ENCODE data around the gene NTRK2. TPM values are rescaled to one million over a fixed set of nuclear protein-coding genes. Genes with fewer than 3 reads are reported as not detected.

Gene NTRK2
- total and polyA plus RNA-seq, 2 experiments from 2014 or later = 0.03 TPM; not detected in 1

DNA sequence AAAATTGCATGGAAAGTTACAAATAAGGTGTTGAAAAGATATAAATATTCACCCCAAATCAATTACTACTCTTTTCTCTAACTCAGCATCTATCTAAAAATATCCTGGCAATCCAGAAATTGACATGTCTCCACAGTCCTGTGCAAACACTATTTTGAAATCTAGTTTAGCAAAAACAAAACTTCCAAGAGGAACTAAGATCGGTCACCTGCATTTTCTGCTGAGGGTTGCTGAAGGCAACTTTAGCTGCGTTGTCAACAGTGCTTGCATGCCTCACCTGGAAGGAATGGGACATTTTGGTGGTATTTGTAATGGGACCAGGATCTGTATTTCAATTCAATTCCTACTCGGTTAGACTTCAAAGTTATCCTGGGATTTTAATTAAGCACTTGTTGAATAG is 398.3 kb downstream of the NTRK2 start:
- no peaks in the 10 kb centered on the region for H3K36me3 ChIP-seq (ENCODE audit: insufficient read depth)
- Mint-ChIP-seq H3K4me1 (peaks cover 8% of the 10 kb centered on the region; the same call in 2 of the 3 replicates), H3K27me3 (ENCODE audit: insufficient read depth, low read depth, poor library complexity) (peaks cover 8% of the 10 kb centered on the region), H3K9me3 (peaks cover 3% of the 10 kb centered on the region; the same call in 2 of the 3 replicates), H3K4me3 (no peak overlapping the region), H3K36me3 (ENCODE audit: low read depth) (no peaks in the 10 kb centered on the region), H3K27ac (no peak overlapping the region)
- H3K79me2 ChIP-seq (replicated peaks; ENCODE audit: insufficient read depth) = no peaks in the 10 kb centered on the region
- 0 out of 2 replicates have a peak, but pooled peaks cover 6% of the 10 kb centered on the region for H3K4me1 ChIP-seq (ENCODE audit: insufficient read depth)
- H3K4me2 ChIP-seq = no peak overlapping the region
- no peak overlapping the region for H3K4me3 ChIP-seq
- H3F3A ChIP-seq (replicated peaks; ENCODE audit: low read depth) = no peaks in the 10 kb centered on the region
- H2AFZ ChIP-seq = no peak overlapping the region
- H3K9me2 ChIP-seq (ENCODE audit: insufficient read depth) = no peaks in the 10 kb centered on the region
- TF ChIP-seq CREB1 (CRISPR knock-in tag; IDR thresholded peaks at IDR 0.05; ENCODE audit: low read depth) (no peak), STAT1 (IDR thresholded peaks at IDR 0.05; ENCODE audit: unreplicated experiment) (no peak), JUNB (IDR thresholded peaks at IDR 0.05; ENCODE audit: unreplicated experiment) (no peak), POLR2AphosphoS5 (IDR thresholded peaks at IDR 0.05; ENCODE audit: low read depth) (no peak), ZNF331 (CRISPR knock-in tag; IDR thresholded peaks at IDR 0.05; ENCODE audit: low read depth) (no peak), ZNF114 (CRISPR knock-in tag; IDR thresholded peaks at IDR 0.05) (no peak), NANOG (IDR thresholded peaks at IDR 0.05; ENCODE audit: borderline replicate concordance) (no peak), EZH2phosphoT487 (IDR thresholded peaks at IDR 0.05; ENCODE audit: unreplicated experiment) (no peak), EZH2 (IDR thresholded peaks at IDR 0.05; ENCODE audit: low read depth, unreplicated experiment) (no peak), ZNF462 (CRISPR knock-in tag; IDR thresholded peaks at IDR 0.05) (no peak)
- TF ChIP-seq, protein P1, sequence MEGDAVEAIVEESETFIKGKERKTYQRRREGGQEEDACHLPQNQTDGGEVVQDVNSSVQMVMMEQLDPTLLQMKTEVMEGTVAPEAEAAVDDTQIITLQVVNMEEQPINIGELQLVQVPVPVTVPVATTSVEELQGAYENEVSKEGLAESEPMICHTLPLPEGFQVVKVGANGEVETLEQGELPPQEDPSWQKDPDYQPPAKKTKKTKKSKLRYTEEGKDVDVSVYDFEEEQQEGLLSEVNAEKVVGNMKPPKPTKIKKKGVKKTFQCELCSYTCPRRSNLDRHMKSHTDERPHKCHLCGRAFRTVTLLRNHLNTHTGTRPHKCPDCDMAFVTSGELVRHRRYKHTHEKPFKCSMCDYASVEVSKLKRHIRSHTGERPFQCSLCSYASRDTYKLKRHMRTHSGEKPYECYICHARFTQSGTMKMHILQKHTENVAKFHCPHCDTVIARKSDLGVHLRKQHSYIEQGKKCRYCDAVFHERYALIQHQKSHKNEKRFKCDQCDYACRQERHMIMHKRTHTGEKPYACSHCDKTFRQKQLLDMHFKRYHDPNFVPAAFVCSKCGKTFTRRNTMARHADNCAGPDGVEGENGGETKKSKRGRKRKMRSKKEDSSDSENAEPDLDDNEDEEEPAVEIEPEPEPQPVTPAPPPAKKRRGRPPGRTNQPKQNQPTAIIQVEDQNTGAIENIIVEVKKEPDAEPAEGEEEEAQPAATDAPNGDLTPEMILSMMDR (conservative IDR thresholded peaks at IDR 0.05; ENCODE audit: low read depth in 2 of 2) = no peak
- TF ChIP-seq, protein P2, sequence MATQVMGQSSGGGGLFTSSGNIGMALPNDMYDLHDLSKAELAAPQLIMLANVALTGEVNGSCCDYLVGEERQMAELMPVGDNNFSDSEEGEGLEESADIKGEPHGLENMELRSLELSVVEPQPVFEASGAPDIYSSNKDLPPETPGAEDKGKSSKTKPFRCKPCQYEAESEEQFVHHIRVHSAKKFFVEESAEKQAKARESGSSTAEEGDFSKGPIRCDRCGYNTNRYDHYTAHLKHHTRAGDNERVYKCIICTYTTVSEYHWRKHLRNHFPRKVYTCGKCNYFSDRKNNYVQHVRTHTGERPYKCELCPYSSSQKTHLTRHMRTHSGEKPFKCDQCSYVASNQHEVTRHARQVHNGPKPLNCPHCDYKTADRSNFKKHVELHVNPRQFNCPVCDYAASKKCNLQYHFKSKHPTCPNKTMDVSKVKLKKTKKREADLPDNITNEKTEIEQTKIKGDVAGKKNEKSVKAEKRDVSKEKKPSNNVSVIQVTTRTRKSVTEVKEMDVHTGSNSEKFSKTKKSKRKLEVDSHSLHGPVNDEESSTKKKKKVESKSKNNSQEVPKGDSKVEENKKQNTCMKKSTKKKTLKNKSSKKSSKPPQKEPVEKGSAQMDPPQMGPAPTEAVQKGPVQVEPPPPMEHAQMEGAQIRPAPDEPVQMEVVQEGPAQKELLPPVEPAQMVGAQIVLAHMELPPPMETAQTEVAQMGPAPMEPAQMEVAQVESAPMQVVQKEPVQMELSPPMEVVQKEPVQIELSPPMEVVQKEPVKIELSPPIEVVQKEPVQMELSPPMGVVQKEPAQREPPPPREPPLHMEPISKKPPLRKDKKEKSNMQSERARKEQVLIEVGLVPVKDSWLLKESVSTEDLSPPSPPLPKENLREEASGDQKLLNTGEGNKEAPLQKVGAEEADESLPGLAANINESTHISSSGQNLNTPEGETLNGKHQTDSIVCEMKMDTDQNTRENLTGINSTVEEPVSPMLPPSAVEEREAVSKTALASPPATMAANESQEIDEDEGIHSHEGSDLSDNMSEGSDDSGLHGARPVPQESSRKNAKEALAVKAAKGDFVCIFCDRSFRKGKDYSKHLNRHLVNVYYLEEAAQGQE (IDR thresholded peaks at IDR 0.05; ENCODE audit: unreplicated experiment) = no peak
- TF ChIP-seq, protein P3, sequence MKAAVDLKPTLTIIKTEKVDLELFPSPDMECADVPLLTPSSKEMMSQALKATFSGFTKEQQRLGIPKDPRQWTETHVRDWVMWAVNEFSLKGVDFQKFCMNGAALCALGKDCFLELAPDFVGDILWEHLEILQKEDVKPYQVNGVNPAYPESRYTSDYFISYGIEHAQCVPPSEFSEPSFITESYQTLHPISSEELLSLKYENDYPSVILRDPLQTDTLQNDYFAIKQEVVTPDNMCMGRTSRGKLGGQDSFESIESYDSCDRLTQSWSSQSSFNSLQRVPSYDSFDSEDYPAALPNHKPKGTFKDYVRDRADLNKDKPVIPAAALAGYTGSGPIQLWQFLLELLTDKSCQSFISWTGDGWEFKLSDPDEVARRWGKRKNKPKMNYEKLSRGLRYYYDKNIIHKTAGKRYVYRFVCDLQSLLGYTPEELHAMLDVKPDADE (IDR thresholded peaks at IDR 0.05) = no peak
- no peak overlapping the region for H3K27ac ChIP-seq (ENCODE audit: low read depth)
- H4K20me1 ChIP-seq (replicated peaks; ENCODE audit: insufficient read depth) = no peaks in the 10 kb centered on the region
- H3K27me3 ChIP-seq (ENCODE audit: insufficient read depth) = no peaks in the 10 kb centered on the region
- DNase-seq (ENCODE audit: low spot score) (no peak), ATAC-seq (no peak)

Measured in GM23338 (cell line).